Mononuclear cell (primary cell): ENCODE data around the gene CEP295NL. TPM values are rescaled to one million over a fixed set of nuclear protein-coding genes. Genes with fewer than 3 reads are reported as not detected.

Experiments used
- H3K27me3 ChIP-seq: 2 replicates; pipeline ENCODE4 v1.6.0; 2011; ENCODE audit warnings: low read length, control low read depth; ENCODE audit not compliant: insufficient read depth
- H3K4me1 ChIP-seq: 2 replicates; pipeline ENCODE4 v1.5.1; 2011; ENCODE audit warnings: mild to moderate bottlenecking, low read length, control low read depth; ENCODE audit not compliant: insufficient read depth
- H3K4me3 ChIP-seq: 2 replicates; pipeline ENCODE4 v1.5.1; 2011; ENCODE audit warnings: mild to moderate bottlenecking, low read length, moderate library complexity
- H3K9me3 ChIP-seq: 2 replicates; pipeline ENCODE4 v1.5.1; 2011; ENCODE audit warnings: low read depth, mild to moderate bottlenecking, control low read depth, low read length
- total RNA-seq: library from RNA; depleted of rRNA; stranded (reverse); fragments of >200 nt; gene quantifications from one replicate; pipeline ENCODE4 v1.2.3, GENCODE V29; 2012

Gene CEP295NL
- total RNA-seq, 1 donor = 5.9 TPM

- no peaks in the 10 kb centered on the region for H3K27me3 ChIP-seq
- no peaks in the 10 kb centered on the region for H3K4me1 ChIP-seq
- no peaks in the 10 kb centered on the region for H3K9me3 ChIP-seq
- H3K4me3 ChIP-seq = no peak overlapping the region
These were observed 48.5 kb downstream of the CEP295NL start for GRCh38 chr17:78854508-78854907.

GRCh38 chr17:78853926-78854394, 49.0 kb downstream of the CEP295NL start:
- no peak overlapping the region for H3K4me3 ChIP-seq
- H3K4me1 ChIP-seq = no peaks in the 10 kb centered on the region
- no peaks in the 10 kb centered on the region for H3K27me3 ChIP-seq
- no peaks in the 10 kb centered on the region for H3K9me3 ChIP-seq

DNA sequence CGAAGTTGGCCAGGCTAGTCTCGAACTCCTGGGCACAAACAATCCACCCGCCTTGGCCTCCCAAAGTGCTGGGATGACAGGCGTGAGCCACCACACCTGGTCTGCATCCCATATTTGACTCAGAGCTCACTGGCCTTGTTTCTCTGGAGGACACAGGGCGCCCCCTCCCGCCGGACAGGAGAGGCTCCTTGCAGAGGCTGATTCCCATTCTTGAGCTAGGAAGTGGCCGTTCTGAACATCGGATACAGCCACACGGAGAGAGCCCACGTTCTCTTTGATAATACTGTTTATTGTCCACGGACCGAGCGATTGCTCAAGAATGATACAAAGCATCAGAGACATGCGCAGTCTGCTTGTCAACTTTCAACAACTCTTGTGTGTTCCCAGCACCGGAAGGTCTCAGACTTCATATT, 50.3 kb downstream of the CEP295NL start:
- no peaks in the 10 kb centered on the region for H3K9me3 ChIP-seq

DNA sequence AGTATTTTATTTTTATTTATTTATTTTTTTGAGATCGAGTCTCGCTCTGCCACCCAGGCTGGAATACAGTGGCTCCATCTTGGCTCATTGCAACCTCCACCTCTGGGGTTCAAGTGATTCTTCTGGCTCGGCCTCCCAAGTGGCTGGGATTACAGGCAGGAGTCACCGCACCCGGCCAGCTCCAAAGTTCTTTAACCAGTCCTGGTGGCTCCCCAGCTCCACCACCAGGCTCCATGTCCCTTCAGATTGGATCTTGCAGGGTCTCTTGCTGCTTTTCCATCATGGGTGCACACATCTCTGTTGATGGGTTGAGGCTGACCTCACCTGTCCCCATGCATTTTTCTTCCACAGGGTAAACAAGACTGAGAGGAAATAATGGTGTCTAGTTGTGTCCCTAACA, 54.0 kb downstream of the CEP295NL start:
- H3K4me3 ChIP-seq = no peak overlapping the region

More for the DNA sequence above, 50.3 kb downstream of the CEP295NL start:
- no peaks in the 10 kb centered on the region for H3K27me3 ChIP-seq
- no peak overlapping the region for H3K4me3 ChIP-seq
- no peaks in the 10 kb centered on the region for H3K4me1 ChIP-seq

GRCh38 chr17:78847052-78847451, 55.9 kb downstream of the CEP295NL start:
- H3K4me1 ChIP-seq = no peaks in the 10 kb centered on the region
- no peak overlapping the region for H3K4me3 ChIP-seq
- no peaks in the 10 kb centered on the region for H3K9me3 ChIP-seq
- H3K27me3 ChIP-seq = no peaks in the 10 kb centered on the region

More for the DNA sequence above, 54.0 kb downstream of the CEP295NL start:
- no peaks in the 10 kb centered on the region for H3K27me3 ChIP-seq
- no peaks in the 10 kb centered on the region for H3K9me3 ChIP-seq
- H3K4me1 ChIP-seq = no peaks in the 10 kb centered on the region

DNA sequence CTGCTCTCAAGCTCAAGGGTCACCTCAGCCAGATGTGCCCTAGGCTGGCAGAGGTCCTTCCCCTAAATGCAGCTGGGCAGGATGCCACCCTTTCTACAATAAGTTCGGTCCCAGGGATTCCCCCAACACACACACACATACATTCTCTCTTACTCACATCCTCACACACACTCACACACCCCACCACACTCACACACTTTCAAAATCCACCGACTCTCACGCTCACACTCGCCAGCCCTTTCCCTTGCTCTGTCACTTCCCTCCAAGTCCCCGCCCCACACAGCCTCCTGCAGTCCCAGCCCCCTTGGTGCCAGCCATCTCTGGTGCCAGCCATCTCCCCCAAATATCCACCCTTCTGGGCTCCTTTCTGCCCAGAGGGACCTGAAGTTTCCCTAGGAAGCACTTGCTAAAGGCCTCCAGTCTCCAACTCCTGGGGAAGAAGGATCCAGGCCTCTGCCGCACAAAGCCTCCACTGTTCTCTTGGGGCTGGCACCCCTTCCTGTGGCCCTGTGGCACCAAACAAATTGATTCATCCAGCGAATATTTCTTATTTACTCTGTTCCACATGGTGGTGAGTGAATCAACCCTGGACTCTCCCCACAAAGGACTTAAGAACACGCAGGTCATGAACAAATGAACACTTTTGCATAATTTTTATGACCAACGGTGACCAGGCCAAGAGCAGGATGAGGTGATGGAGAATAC, 58.5 kb downstream of the CEP295NL start:
- H3K9me3 ChIP-seq = no peaks in the 10 kb centered on the region
- no peak overlapping the region for H3K4me3 ChIP-seq
- peaks cover 13% of the 10 kb centered on the region for H3K4me1 ChIP-seq
- H3K27me3 ChIP-seq = no peaks in the 10 kb centered on the region

DNA sequence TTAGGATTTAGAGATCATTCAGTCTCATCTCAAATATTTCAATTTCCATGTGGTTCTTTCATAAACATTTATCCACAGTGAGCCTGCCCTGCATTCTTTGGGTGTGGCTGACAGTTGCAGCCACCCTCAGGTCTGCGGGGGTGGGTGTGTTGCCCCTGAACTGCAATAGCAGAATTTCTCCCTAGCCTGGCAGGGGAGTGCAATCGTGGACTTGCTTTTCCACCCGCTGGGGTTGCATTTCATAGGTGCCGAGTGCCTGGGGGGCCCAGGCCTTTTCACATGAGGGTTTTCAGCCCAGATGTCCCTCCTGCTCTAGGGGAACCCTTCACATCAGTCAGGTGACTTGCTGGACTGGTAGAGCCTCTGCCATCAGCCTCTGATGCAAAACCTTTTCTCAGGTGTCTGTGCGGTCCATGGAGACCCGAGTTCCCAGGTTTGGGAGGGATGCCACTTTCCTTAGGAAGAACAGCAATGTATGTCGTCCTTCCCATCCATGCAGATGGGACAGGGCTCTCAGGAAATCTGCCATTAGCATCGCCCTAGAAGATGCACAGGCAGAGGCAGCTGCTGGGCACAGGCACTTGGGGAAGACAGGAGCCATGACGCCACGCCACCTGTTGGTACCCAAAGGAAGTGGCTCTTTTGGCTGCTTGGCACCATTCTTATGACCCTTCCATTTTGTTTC, 60.0 kb downstream of the CEP295NL start:
- Histone ChIP-seq H3K9me3 (no peaks in the 10 kb centered on the region), H3K27me3 (no peaks in the 10 kb centered on the region), H3K4me1 (peaks cover 25% of the 10 kb centered on the region), H3K4me3 (no peak overlapping the region)

- H3K9me3 ChIP-seq = no peaks in the 10 kb centered on the region
- H3K27me3 ChIP-seq = no peaks in the 10 kb centered on the region
- peak within 1 kb of the TSS; percentile 78 for H3K4me3 ChIP-seq
- peaks cover 25% of the 10 kb centered on the region for H3K4me1 ChIP-seq
These were observed 62.0 kb downstream of the CEP295NL start, which contains the start of gene USP36 for GRCh38 chr17:78840780-78841611. Gene USP36 (minus strand): TSS chr17:78840814. CDS start chr17:78836363, 4,451 bp downstream.

Other genes starting within 250 kb of the CEP295NL start
- 273 TPM for gene CYTH1, start 120.9 kb downstream of the CEP295NL start, total RNA-seq
- gene USP36, start 62.4 kb downstream of the CEP295NL start, total RNA-seq = 170 TPM
- 19.9 TPM for gene TIMP2, start 22.2 kb upstream of the CEP295NL start, total RNA-seq
- 20.5 TPM for gene LGALS3BP, start 76.7 kb upstream of the CEP295NL start, total RNA-seq
- gene CANT1, start 106.6 kb upstream of the CEP295NL start, total RNA-seq = 28.1 TPM
- gene C1QTNF1, start 121.0 kb upstream of the CEP295NL start, total RNA-seq = 0.10 TPM
- gene ENGASE, start 171.6 kb upstream of the CEP295NL start, total RNA-seq = 25.2 TPM